ENCODE results near the gene TOMM40.
"Not testable (repeated sequence)": the region's sequence is repeated elsewhere in the genome, so short reads cannot be mapped to it uniquely, and the experiment has no call there.

TOMM40 gene

DNA sequence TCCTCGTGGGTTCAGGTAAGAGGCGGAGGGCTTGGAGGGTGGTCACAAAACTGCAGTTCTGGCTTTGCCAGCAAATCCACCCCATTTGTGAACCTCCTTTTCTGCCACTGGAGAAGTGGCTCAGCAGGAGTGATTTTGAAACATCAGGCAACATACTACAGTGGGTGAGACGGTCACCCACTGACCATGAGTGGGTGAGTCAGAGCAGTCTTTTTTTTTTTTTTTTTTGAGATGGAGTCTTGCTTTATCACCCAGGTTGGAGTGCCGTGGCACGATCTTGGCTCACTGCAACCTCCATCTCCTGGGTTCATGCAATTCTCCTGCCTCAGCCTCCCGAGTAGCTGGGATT lies 3.0 kb downstream of the TOMM40 start:
- no peak for DNase-seq (ENCODE audit: low spot score)
- FAIRE-seq, result no peak

GRCh38 chr19:44894946-44895345 lies 3.9 kb downstream of the TOMM40 start:
- FAIRE-seq (no peak), DNase-seq (ENCODE audit: low spot score) (no peak)

DNA sequence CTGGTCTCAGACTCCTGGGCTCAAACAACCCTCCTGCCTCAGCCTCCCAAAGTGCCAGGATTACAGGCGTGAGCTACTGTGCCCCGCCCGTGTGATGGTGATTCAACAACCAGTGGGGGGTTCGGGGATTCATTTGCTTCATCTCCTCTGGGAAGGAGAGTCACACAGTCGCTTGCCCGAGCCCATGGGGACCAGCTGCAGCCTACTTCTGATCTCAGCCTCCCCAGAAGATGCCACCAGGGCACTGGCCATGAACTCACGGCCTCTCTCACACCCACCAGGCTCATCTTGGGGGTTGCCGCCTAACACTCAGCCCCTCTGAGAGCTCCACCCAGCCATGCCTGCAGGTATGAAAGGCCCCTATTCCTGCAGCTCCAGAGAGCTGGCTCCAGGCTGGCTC lies 6.8 kb downstream of the TOMM40 start:
- DNase-seq (ENCODE audit: low spot score), result no peak
- FAIRE-seq, result no peak

DNA sequence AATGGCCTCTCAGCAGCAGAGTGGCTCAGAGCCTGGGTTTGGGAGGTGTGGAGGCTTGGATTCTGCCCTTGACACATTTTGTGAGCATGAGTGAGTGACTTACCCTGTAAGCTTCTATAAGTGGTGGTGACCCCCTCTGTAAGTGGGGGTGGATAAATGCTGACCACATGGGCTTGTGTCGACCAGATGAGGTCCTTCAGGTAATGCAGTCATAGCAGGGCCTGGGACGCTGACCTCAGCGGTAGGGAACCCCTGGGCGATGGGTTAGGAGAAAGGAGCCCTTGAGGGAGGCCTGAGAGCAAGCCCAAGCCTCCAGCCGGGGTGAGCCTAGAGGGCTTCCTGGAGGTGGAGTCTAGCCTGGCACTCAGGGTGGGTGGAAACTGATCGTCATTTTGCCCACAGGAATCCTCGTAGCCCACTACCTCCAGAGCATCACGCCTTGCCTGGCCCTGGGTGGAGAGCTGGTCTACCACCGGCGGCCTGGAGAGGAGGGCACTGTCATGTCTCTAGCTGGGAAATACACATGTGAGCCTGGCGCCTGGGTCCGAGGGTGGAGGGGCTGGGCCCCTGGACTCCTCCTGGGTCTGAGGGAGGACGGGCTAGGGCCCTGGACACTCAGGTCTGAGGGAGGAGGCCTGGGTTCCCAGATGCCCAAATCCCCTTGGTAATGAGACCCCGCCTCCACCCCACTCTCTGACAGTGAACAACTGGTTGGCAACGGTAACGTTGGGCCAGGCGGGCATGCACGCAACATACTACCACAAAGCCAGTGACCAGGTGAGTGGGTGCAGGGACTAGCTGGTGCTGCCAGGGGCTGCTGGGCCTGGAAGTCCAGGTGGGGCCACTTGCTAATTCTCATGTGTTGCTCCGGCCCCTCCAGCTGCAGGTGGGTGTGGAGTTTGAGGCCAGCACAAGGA lies 9.5 kb downstream of the TOMM40 start:
- FAIRE-seq (no peak), DNase-seq (ENCODE audit: low spot score) (no peak)

DNA sequence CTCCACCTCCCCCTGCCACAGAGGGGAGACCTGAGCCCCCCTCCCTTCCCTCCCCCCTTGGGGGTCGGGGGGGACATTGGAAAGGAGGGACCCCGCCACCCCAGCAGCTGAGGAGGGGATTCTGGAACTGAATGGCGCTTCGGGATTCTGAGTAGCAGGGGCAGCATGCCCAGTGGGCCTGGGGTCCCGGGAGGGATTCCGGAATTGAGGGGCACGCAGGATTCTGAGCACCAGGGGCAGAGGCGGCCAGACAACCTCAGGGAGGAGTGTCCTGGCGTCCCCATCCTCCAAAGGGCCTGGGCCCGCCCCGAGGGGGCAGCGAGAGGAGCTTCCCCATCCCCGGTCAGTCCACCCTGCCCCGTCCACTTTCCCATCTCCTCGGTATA lies 12.2 kb downstream of the TOMM40 start:
- DNase-seq (ENCODE audit: low spot score), result no peak
- FAIRE-seq, result no peak

DNA sequence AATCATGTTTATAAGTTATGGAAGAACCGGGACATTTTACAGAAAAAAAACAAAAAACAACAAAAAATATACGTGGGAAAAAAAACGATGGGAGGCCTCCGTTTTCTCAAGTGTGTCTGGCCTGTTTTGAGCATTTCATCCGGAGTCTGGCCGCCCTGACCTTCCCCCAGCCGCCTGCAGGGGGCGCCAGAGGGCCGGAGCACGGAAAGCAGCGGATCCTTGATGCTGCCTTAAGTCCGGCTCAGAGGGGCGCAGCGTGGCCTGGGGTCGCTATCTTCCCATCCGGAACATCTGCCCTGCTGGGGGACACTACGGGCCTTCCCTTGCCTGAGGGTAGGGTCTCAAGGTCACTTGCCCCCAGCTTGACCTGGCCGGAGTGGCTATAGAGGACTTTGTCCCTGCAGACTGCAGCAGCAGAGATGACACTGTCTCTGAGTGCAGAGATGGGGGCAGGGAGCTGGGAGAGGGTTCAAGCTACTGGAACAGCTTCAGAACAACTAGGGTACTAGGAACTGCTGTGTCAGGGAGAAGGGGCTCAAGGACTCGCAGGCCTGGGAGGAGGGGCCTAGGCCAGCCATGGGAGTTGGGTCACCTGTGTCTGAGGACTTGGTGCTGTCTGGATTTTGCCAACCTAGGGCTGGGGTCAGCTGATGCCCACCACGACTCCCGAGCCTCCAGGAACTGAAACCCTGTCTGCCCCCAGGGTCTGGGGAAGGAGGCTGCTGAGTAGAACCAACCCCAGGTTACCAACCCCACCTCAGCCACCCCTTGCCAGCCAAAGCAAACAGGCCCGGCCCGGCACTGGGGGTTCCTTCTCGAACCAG lies 12.8 kb downstream of the TOMM40 start:
- FAIRE-seq (no peak), DNase-seq (ENCODE audit: low spot score) (peak; percentile 75)

GRCh38 chr19:44904426-44904994 lies 13.5 kb downstream of the TOMM40 start:
- DNase-seq (ENCODE audit: low spot score), result no peak
- FAIRE-seq, result no peak

DNA sequence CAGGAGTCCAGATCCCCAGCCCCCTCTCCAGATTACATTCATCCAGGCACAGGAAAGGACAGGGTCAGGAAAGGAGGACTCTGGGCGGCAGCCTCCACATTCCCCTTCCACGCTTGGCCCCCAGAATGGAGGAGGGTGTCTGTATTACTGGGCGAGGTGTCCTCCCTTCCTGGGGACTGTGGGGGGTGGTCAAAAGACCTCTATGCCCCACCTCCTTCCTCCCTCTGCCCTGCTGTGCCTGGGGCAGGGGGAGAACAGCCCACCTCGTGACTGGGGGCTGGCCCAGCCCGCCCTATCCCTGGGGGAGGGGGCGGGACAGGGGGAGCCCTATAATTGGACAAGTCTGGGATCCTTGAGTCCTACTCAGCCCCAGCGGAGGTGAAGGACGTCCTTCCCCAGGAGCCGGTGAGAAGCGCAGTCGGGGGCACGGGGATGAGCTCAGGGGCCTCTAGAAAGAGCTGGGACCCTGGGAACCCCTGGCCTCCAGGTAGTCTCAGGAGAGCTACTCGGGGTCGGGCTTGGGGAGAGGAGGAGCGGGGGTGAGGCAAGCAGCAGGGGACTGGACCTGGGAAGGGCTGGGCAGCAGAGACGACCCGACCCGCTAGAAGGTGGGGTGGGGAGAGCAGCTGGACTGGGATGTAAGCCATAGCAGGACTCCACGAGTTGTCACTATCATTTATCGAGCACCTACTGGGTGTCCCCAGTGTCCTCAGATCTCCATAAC lies 14.5 kb downstream of the TOMM40 start, which contains the start of gene APOE:
Gene APOE, plus strand, starts transcription at position 360 of the 724 bp plus-strand sequence. CDS start 829 bp downstream, outside the sequence.
- DNase-seq (ENCODE audit: low spot score) (no peak), FAIRE-seq (no peak)

- DNase-seq (ENCODE audit: low spot score), result no peak
- no peak for FAIRE-seq
Observed at GRCh38 chr19:44907613-44908012, 16.6 kb downstream of the TOMM40 start.

GRCh38 chr19:44908074-44908835 lies 17.2 kb downstream of the TOMM40 start:
- FAIRE-seq, result no peak
- DNase-seq (ENCODE audit: low spot score), result no peak

GRCh38 chr19:44908836-44909261 lies 17.8 kb downstream of the TOMM40 start:
- DNase-seq (ENCODE audit: low spot score), result no peak
- FAIRE-seq, result no peak

- DNase-seq (ENCODE audit: low spot score) (no peak), FAIRE-seq (no peak)
Observed at GRCh38 chr19:44909775-44910174, 18.7 kb downstream of the TOMM40 start.

DNA sequence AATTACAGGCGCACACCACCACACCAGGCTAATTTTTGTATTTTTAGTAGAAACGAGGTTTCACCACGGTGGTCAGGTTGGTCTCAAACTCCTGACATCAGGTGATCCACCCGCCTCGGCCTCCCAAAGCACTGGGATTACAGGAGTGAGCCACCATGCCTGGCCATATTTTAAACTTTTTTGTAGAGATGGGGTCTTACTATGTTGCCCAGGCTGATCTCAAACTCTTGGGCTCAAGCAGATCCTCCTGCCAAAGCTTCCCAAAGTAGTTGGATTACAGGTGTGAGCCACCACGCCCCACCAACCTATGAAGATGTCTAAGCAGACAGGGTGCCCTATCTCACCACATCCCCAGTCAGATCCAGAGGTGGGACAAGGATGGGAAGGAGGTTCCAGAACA lies 20.8 kb downstream of the TOMM40 start:
- DNase-seq (ENCODE audit: low spot score); FAIRE-seq: not testable (repeated sequence)

DNA sequence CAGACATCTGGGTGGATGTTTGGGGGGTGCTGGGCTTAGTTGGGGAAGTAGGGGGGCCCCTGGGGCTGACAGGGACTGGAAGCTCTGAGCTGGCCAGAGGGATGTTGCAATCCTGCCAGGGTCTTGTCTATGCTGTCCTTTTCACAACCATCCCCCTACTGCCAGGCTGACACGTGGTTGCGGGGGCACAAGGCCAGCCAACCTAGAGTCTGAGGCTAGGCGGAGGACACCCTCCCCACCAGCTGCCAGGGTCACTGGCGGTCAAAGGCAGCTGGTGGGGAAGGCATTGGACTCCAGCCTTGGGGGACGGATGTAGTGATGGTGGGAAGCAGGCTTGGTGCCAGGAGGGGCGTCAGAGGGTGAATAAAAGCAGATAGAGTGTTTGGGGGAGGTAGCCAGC lies 21.8 kb downstream of the TOMM40 start:
- FAIRE-seq (no peak), DNase-seq (ENCODE audit: low spot score) (no peak)

- not testable (repeated sequence) for FAIRE-seq
Observed at GRCh38 chr19:44913512-44914432, 22.7 kb downstream of the TOMM40 start.

DNA sequence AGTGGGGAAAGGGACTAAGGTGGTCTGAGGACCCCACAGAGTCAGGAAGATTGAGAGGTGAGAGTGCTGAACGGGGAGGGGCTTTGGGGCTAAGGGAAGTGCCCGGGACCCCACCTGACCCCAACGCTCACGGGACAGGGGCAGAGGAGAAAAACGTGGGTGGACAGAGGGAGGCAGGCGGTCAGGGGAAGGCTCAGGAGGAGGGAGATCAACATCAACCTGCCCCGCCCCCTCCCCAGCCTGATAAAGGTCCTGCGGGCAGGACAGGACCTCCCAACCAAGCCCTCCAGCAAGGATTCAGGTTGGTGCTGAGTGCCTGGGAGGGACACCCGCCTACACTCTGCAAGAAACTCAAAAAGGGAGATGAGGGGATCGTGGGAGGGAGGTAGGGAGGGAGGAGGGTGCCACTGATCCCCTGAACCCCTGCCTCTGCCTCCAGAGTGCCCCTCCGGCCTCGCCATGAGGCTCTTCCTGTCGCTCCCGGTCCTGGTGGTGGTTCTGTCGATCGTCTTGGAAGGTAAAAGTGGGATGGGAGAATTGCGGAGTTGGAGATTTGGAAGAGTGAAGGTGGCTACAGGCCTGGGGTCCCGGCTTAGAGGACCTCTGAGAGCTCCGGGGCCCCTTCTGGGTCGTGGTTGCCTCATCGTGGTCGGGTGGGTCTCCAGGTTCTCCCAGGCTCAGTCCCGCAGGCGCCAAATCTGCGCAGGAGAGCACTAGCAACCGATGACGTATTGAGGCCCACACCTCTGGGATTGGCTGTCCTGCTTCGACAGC lies 23.6 kb downstream of the TOMM40 start, which contains the start of gene APOC1:
Gene APOC1, plus strand, starts transcription at position 176 of the 774 bp plus-strand sequence. Its CDS starts 284 bp downstream, at position 460.
- DNase-seq (ENCODE audit: low spot score), result peak; percentile 83
- not testable (repeated sequence) for FAIRE-seq

More at GRCh38 chr19:44913512-44914432, 22.7 kb downstream of the TOMM40 start:
- DNase-seq (ENCODE audit: low spot score), result not testable (repeated sequence)

DNA sequence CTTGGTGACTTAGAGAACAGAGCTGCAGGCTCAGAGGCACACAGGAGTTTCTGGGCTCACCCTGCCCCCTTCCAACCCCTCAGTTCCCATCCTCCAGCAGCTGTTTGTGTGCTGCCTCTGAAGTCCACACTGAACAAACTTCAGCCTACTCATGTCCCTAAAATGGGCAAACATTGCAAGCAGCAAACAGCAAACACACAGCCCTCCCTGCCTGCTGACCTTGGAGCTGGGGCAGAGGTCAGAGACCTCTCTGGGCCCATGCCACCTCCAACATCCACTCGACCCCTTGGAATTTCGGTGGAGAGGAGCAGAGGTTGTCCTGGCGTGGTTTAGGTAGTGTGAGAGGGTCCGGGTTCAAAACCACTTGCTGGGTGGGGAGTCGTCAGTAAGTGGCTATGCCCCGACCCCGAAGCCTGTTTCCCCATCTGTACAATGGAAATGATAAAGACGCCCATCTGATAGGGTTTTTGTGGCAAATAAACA lies 33.2 kb downstream of the TOMM40 start:
- no peak for DNase-seq (ENCODE audit: low spot score)
- FAIRE-seq, result no peak
